Liver (tissue), 3 donors: ENCODE measurements around the gene PTP4A2.

Experiments used
- CTCF ChIP-seq: fragments of 150-350 bp; IDR thresholded peaks from 2 replicates; pipeline ENCODE4 v1.5.1; 2017; ENCODE audit warnings: improper control_type of control experiment, low read depth, low read length; ENCODE audit not compliant: missing input control
- JUND ChIP-seq, 2 donors: IDR thresholded peaks; 2 replicates each; pipeline ENCODE4 v1.6.1; 2016; ENCODE audit warnings: antibody characterized with exemption in 2 of 2
- donor health status: healthy.
- donor health status: healthy.

GRCh38 chr1:31872658-31873636 is 65.2 kb downstream of the PTP4A2 start:
- TF ChIP-seq CTCF (no peak), JUND (IDR thresholded peaks at IDR 0.05) (no peak)
